Measurements from ENCODE around the gene SYT8. TPM values are rescaled to one million over a fixed set of nuclear protein-coding genes. Genes with fewer than 3 reads are reported as not detected.

SYT8 gene
- total RNA-seq, 3 donors from 2014 or later = 10.7 to 12.1 TPM; not detected in 1

DNA sequence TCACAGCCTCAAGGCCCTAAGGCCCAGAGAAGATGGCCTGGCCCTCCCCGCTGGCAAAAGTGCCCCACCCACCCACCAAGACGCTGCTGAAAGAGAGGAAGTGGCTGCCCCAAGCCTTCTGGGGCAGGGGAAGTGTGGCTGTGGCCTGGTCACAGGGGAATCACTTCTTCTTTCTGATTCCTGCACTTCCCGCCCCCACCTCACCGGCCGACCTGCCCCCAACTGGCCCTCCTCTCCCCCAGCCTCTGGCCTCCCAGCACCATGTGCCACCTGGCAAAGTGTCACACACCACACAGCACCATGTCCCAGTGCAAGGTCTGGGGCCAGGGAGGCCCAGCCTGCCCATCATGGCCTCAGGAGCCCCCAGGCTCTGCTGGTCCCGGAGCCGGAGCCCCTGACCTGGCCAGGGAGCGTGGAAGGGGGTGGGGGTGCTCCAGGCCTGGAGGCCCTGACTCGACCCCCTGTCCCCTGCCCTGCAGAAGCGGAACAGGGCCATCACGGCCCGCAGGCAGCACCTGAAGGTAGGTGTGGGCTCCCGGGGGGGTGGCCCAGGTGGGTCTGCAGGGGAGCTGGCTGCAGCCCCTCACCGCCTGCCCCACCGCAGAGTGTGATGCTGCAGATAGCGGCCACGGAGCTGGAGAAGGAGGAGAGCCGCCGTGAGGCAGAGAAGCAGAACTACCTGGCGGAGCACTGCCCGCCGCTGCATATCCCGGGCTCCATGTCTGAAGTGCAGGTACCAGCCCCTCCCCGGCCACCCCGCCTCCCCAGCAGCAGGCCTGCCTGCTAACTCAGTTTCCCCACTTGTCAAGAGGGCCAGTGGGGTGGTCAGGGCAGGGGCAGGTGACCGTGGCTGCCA is 5.4 kb downstream of the SYT8 start:
- H3K36me3 ChIP-seq = no peaks in the 10 kb centered on the region
- H3K4me3 ChIP-seq = no peak overlapping the region
- TF ChIP-seq, protein P1, sequence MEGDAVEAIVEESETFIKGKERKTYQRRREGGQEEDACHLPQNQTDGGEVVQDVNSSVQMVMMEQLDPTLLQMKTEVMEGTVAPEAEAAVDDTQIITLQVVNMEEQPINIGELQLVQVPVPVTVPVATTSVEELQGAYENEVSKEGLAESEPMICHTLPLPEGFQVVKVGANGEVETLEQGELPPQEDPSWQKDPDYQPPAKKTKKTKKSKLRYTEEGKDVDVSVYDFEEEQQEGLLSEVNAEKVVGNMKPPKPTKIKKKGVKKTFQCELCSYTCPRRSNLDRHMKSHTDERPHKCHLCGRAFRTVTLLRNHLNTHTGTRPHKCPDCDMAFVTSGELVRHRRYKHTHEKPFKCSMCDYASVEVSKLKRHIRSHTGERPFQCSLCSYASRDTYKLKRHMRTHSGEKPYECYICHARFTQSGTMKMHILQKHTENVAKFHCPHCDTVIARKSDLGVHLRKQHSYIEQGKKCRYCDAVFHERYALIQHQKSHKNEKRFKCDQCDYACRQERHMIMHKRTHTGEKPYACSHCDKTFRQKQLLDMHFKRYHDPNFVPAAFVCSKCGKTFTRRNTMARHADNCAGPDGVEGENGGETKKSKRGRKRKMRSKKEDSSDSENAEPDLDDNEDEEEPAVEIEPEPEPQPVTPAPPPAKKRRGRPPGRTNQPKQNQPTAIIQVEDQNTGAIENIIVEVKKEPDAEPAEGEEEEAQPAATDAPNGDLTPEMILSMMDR (IDR thresholded peaks at IDR 0.05) = no peak
- no peaks in the 10 kb centered on the region for H3K4me1 ChIP-seq
- intact Hi-C loops (cut with DNase I; ENCODE audit: low total_unique reads) = loop anchor here (1.0 to 10.0 kb wide), 2 partner anchors 20 to 315 kb away; no protein-coding TSS in a partner anchor
- DNase-seq (ENCODE audit: low spot score in 2 of 2) = no peak
- H3K9me3 ChIP-seq = no peaks in the 10 kb centered on the region
- no peak overlapping the region for H3K27ac ChIP-seq
- no peaks in the 10 kb centered on the region for H3K27me3 ChIP-seq

DNA sequence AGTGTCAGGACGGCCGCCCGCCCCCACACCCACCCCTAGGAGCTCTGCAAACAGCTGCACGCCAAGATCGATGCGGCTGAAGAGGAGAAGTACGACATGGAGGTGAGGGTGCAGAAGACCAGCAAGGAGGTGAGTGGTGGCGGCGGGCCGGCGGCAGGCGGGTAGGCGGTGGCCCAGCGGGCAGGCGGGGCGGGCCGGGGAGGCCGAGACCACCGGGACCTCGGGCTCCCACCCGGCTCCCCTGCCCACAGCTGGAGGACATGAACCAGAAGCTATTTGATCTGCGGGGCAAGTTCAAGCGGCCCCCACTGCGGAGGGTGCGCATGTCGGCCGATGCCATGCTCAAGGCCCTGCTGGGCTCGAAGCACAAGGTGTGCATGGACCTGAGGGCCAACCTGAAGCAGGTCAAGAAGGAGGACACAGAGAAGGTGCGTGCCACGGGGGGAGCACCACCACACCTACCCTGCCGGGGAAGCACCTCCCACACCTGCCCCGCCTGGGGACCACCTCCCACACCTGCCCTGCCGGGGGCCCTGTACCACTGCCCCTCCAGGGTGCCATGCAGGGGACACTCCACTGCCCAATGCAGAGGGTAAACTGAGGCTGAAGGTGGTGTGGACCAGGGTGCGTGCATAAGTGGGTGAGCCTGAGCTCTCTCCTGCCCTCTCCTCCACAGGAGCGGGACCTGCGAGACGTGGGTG is 6.1 kb downstream of the SYT8 start:
- no peaks in the 10 kb centered on the region for H3K36me3 ChIP-seq
- intact Hi-C loops (cut with DNase I; ENCODE audit: low total_unique reads) = no loop called here
- no peak for DNase-seq (ENCODE audit: low spot score in 2 of 2)
- no peak overlapping the region for H3K27ac ChIP-seq
- no peaks in the 10 kb centered on the region for H3K27me3 ChIP-seq
- no peaks in the 10 kb centered on the region for H3K9me3 ChIP-seq
- TF ChIP-seq POLR2AphosphoS5 (IDR thresholded peaks at IDR 0.05) (no peak), POLR2A (IDR thresholded peaks at IDR 0.05) (no peak)
- TF ChIP-seq, protein P1 (IDR thresholded peaks at IDR 0.05) = no peak
- H3K4me1 ChIP-seq = no peaks in the 10 kb centered on the region
- no peak overlapping the region for H3K4me3 ChIP-seq

DNA sequence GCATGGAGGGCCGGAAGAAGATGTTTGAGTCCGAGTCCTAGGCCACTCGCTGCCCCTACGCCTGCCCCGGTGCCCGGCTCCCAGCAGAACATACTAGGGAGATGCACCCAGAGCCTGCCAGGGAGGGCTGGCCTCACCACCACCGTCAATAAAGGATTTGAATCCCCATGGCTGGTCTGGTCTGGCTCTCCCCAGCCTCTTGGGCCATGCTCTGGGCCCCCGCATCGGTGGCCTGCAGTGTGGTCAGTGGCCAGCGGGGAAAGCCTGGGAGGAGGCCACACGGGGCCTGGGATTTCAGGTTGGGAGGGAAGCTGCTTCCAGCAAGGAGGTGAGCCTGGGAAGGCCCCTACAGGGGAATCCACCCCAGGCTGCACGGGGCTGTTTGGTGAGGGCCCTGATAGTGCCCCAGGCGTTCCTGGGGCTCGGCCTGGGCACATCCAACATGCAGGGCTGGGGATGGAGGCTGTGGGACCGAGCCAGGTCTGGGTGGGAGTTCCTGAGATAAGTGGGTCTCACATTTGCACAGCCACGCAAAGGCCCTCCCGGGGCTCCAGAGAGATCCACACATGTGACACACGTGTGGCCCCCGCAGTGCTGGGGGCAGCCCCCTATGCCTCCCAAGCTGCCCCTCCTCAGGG is 6.8 kb downstream of the SYT8 start:
- Histone ChIP-seq H3K4me1 (no peaks in the 10 kb centered on the region), H3K27ac (no peak overlapping the region), H3K4me3 (no peak overlapping the region), H3K27me3 (no peaks in the 10 kb centered on the region), H3K9me3 (no peaks in the 10 kb centered on the region), H3K36me3 (no peaks in the 10 kb centered on the region)
- intact Hi-C loops (cut with DNase I; ENCODE audit: low total_unique reads) = no loop called here
- no peak for TF ChIP-seq POLR2A (IDR thresholded peaks at IDR 0.05)
- no peak for DNase-seq (ENCODE audit: low spot score in 2 of 2)

DNA sequence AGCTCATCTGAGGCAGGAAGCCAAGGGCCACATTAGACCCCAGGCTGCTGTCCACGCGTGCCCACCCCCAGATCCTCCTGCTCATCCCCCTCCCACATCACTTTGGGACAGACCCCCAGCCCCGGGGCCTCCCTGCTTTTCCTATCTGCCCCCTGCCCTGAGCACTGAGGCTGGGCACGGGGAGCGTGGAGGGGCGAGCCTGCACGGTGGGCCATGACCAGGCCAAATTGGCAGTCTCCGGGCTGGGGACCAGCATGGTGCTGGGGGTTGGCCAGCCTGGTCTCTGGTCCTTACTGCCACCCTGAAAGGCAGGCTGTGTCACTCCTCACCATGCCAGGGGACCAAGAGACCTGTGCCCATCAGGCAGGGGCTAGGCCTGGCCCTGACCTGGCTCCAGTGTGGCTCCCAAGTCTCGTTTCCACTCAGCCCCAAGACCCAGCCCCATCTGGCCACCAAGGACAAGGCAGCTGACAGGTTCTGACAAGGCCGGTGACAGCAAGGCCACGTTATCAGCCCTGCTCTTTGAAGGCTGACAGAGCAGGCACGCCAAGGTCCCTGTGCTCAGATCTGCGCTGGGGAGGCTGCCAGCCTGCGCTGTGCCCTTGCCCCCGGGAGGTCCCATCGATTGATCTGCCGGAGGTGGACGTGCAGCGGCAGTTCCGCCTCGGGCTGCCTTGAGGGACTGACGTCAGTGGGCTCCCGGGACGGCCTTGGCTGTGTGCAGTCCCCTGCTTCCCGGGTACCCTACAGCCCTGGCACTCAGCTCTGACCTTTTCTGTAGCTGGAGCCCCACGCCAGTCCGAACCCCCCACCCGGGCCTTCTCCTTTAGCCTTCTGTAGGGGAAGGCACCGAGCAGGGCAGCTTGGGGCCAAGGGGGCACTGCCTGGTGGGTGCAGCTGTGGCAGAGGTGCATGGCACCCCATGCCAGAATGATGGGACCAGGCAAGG is 7.6 kb downstream of the SYT8 start:
- Histone ChIP-seq H3K36me3 (no peaks in the 10 kb centered on the region), H3K9me3 (no peaks in the 10 kb centered on the region), H3K4me3 (no peak overlapping the region), H3K27ac (no peak overlapping the region), H3K27me3 (no peaks in the 10 kb centered on the region), H3K4me1 (no peaks in the 10 kb centered on the region)
- intact Hi-C loops (cut with DNase I; ENCODE audit: low total_unique reads) = no loop called here
- no peak for DNase-seq (ENCODE audit: low spot score in 2 of 2)
- TF ChIP-seq POLR2A (IDR thresholded peaks at IDR 0.05) = no peak
- TF ChIP-seq, protein P1 (IDR thresholded peaks at IDR 0.05) = no peak
- no peak for TF ChIP-seq POLR2AphosphoS5 (IDR thresholded peaks at IDR 0.05)

DNA sequence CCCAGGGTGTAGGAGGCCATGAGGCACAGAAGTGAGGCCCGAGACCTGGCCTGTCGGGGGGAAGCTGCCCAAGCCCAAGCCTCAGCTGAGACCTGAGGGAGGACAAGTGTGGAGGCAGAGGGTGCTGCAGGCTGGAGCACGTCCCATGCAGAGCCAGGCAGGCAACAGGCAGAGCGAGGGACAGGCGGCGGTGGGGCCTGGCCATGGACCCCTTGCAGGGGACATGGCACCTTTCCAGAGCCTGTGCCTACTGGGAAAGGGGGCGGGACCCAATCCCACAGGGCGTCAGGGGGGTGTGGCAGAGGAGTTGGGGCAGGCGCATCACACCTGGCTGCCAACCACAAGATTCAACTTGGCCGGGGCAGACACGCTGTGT is 8.3 kb downstream of the SYT8 start:
- Histone ChIP-seq H3K4me3 (no peak overlapping the region), H3K36me3 (no peaks in the 10 kb centered on the region), H3K4me1 (no peaks in the 10 kb centered on the region), H3K27ac (no peak overlapping the region), H3K27me3 (no peaks in the 10 kb centered on the region), H3K9me3 (no peaks in the 10 kb centered on the region)
- DNase-seq (ENCODE audit: low spot score in 2 of 2) = no peak
- intact Hi-C loops (cut with DNase I; ENCODE audit: low total_unique reads) = no loop called here
- no peak for TF ChIP-seq POLR2AphosphoS5 (IDR thresholded peaks at IDR 0.05)
- TF ChIP-seq, protein P1 (IDR thresholded peaks at IDR 0.05) = no peak
- TF ChIP-seq POLR2A (IDR thresholded peaks at IDR 0.05) = no peak

All from breast epithelium (tissue), 4 donors.